ENCODE measurements around the gene SPTBN1.

The SPTBN1 gene

GRCh38 chr2:54549917-54550518 is 93.9 kb downstream of the SPTBN1 start:
- FAIRE-seq (no peak), DNase-seq (ENCODE audit: low spot score) (no peak)

- FAIRE-seq (no peak), DNase-seq (ENCODE audit: low spot score) (no peak)
These were observed 94.4 kb downstream of the SPTBN1 start for GRCh38 chr2:54550547-54550946.

DNA sequence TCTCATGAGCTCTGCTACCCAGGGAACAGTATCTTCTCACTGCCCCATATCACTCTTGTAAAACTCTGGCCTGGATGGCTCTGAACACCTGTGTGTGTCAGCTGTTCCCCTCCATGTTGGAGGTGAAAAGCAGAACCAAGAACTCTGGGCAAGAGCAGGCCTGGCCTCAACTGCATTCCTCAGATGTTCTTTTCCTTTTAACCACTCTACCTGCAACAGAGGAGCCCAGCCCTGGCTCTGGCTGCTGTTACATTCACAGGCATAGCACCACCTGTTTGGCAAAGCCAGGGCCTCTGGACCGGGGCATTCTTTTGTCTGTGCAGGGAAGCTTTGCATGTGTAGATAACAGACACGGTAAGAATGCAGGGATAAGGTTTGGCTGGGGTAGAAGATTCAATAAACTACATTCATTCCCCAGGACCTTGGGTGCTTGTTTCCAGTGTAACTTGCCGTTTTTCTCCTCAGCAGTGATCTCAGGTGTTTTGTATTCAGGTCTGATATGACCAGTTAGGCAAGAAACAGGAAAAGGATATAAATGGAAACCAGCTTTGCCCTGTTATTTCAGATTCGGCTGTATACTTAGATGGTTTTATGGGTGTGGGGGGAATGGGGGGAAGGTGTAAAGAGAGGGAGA is 95.1 kb downstream of the SPTBN1 start:
- no peak for FAIRE-seq

GRCh38 chr2:54553075-54553474 is 96.9 kb downstream of the SPTBN1 start:
- no peak for DNase-seq (ENCODE audit: low spot score)
- no peak for FAIRE-seq

More for the DNA sequence above, 95.1 kb downstream of the SPTBN1 start:
- DNase-seq (ENCODE audit: low spot score), result no peak

- DNase-seq (ENCODE audit: low spot score) (no peak), FAIRE-seq (no peak)
These were observed 97.6 kb downstream of the SPTBN1 start for GRCh38 chr2:54553775-54554174.

DNA sequence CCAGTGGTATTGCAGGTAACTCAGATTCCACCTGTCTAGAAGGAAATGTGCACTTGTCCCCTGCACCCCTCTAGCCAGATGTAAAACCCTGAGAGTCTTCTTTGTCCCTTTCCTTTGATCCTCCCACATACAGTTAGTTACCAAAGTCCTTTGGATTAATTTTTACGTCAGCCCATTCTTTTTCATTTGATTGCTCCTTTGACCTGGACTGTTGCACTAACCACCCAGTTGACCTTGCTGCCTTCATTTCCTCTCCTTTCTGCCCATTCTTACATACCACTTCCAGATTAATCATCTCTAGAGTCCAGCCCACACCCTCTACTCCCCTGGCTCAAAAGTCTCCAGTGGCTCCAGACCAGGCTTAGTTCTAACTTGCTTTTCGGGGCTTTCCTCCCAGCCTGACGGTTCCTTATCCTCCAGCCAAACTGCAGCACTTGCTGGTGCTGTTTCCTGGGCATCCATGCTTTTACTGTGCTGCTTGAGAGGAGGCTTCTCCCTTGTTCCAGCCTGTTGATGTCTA is 99.3 kb downstream of the SPTBN1 start:
- no peak for DNase-seq (ENCODE audit: low spot score)
- FAIRE-seq, result no peak

DNA sequence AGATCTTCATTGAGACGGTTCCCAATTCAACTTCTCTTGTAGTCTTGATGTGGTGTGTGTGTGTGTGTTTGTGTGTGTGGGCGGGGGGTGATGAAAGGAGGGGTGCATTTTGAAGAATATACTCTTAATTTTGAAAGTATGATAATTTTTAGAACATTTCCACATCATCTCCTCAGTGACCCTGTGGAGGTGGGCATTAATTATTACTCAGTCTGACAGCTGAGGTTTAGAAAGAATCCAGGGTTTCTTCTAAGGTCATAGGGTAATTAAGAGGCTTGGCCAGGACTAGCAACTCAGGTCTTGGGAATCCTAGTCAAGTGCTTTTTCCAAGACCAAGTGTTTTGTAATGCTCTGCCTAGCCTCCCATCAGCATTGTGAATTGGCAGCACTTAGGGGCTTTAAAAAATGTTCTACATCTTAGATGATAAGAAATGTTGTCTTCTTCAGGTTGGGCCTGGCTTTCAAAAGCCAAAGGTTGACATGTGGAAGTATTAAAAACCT is 100.5 kb downstream of the SPTBN1 start:
- FAIRE-seq, result no peak

DNA sequence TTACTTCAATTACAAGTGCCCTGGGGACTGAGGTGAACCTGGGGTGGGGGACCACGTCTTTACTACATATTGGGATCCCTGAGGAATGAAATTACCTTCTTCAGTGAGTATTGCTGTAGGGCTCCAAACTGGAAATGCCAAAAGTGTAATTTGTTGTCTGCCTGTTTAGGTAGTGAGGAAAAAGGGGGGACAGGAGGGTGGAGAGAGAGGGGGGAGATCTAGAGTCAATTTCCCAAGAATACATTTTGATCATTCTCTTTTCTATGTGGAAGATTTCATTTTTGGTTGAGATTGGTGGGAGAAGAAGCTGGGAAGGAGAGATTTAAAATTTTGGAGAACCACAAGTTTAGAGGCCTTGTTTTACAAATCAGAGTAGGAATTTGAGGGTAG is 101.1 kb downstream of the SPTBN1 start:
- DNase-seq (ENCODE audit: low spot score) (no peak), FAIRE-seq (no peak)

More for the DNA sequence above, 100.5 kb downstream of the SPTBN1 start:
- no peak for DNase-seq (ENCODE audit: low spot score)

- peak; percentile 72 for DNase-seq (ENCODE audit: low spot score)
- FAIRE-seq, result no peak
These were observed 101.6 kb downstream of the SPTBN1 start for GRCh38 chr2:54557601-54558187.

GRCh38 chr2:54558188-54559005 is 102.3 kb downstream of the SPTBN1 start:
- FAIRE-seq, result no peak
- DNase-seq (ENCODE audit: low spot score), result peak; percentile 75

DNA sequence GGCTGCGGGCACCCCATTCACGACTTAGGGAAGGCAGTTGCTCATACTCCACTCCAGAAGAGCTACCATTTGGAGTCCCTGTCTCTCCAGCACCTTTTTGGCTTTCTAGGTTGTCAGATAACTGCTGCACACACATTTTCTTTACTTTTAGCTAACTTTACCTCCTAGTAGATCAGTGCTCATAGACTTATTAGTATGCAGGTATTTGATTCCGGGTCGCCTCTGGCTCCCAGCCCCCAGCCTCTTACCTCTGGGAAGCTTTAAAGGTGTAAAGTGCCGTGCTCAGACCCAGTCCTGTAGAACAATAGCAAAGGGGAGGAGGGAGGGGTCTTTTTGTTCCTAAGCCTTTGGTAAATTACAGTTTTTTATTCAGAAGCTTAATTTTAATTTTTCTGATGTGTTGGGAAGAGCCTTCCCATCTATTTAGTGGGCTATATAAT is 102.9 kb downstream of the SPTBN1 start:
- FAIRE-seq, result no peak
- no peak for DNase-seq (ENCODE audit: low spot score)

DNA sequence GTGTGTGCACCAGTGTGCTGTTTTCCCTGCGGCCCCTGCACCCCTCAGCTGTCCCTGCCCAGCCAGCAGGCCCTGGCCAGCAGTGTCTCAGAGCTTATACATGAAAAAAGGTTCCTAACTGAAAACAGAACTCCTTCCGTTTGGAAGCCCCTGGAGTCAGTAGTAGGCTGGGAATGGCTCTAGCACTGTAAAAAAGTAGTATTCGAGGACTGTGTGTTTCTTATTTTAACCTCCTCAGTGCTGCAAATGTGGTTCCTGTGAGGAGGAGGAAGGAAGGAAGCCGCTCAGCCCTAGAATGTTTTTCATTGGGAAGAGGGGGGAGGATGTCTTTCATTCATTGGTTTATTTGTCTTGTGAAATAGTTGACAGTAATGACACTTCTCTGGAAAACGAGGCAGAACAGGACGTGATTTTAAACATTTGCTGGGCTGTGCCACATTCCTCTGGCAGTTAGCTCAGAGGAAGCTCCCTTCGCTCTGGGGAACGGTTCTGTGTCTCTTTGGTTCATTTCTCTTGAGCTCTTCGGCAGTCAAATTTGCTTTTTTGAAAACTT is 103.5 kb downstream of the SPTBN1 start:
- peak; percentile 47 for DNase-seq (ENCODE audit: low spot score)
- FAIRE-seq, result no peak

DNA sequence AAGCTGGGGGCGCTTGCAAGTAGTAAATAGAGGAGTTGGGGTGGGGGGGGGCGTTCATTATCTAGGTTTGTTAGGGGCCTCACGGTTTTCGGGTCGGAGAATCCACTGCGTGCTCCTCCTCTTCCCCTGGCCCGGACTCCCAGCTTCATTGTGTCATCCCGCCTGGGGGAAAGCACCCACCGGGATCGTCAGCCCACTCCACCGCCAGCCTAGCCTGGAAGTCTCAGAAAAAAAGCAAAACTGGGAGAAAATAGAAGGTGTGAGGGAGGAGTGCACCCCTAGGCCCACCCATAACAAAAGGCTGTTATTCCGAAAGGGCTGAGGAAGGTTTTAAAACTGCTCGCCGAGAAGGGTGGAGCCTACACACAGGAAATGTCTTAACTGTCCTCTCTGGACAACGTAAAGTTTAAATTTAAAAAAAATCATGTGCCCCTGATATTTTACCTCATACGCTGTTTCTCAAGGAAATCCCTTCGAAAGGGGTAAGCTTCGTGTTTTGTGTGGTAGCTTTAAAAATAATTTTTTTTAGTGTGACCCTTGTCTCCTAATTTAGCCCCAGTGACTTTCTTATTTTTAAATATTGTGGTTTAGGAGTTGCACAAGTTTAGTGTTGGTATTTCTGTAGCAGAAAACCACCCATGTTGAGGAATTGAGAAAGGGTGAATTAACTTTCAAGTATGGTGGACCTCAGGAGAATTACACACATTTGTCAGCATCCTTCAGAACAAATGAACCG is 104.2 kb downstream of the SPTBN1 start:
- FAIRE-seq, result no peak
- DNase-seq (ENCODE audit: low spot score), result peak; percentile 55

DNA sequence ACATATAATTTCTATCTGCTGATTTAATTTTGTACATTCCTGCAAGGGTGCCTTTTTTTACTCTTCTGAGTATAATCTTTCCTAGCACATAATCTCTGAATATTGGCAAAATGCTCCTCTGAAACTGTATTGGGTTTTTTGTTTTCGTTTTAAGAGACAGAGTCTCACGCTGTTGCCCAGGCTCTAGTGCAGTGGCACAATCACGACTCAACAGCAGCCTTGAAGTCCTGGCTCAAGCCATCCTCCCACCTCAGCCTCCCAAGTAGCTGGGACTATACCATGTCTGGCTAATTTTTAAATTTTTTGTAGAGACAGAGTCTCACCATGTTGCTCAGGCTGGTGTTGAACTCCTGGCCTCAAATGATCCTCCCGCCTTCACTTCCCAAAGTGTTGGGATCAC is 104.9 kb downstream of the SPTBN1 start:
- no peak for FAIRE-seq

DNA sequence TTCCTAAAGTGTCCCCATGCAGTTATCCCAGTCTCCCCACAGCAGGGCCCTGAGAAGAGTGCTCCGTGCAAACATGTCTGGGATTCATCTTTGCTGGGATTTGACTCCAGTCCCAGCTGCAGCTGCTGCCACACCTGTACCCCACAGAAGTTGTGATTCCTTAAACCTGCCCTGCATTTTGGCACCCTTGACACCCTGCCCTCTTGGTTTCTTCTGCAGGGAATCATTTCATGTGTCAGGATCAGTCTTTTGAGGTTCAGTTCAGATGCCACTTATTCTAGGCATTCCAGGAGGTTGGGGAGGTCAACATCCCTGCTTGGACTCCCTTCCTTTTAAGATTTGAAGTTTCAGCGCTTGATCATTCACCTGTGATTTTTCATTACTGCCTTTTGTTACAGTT is 108.3 kb downstream of the SPTBN1 start:
- FAIRE-seq, result no peak
- DNase-seq (ENCODE audit: low spot score), result no peak

More for the DNA sequence above, 104.9 kb downstream of the SPTBN1 start:
- no peak for DNase-seq (ENCODE audit: low spot score)

DNA sequence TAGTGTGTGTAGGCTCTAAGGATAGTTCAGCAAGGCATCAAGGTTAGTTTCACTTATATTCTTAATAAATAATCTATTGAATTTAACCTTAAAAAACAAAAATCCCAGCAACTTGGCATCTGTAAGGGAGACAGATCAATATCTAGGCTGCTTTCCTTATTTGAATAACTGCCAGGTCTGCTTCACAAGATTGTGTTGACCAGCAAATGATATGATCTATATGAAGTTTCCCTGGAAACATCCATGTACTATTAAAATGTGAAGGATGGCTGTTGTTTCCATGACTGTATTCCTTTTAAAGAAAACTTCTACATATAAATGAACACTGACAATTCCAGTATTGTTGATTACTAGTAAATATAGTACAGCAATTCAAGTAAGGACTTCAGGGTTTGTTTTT is 109.4 kb downstream of the SPTBN1 start:
- FAIRE-seq (no peak), DNase-seq (ENCODE audit: low spot score) (no peak)

DNA sequence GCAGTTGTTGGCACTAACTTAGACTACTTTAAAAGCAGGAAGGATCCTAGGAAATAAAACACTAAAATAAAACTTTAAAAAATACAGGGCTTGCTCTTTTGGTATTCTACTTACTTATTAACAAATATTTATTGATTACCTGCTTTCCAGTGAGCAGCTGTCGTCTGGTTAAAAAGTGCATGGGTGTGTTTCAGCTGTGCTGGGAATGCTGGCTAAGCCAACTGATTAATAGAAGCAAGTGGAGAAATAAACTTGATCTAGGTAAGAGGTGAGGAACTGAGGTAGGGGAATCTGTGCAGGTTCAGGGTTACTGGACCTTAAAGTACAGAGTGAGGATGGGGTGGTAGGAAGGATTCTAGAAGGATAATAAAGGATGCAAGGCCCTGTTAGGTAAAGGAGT is 110.8 kb downstream of the SPTBN1 start:
- no peak for DNase-seq (ENCODE audit: low spot score)
- no peak for FAIRE-seq

GRCh38 chr2:54568876-54569321 is 112.8 kb downstream of the SPTBN1 start:
- DNase-seq (ENCODE audit: low spot score) (no peak), FAIRE-seq (no peak)

DNA sequence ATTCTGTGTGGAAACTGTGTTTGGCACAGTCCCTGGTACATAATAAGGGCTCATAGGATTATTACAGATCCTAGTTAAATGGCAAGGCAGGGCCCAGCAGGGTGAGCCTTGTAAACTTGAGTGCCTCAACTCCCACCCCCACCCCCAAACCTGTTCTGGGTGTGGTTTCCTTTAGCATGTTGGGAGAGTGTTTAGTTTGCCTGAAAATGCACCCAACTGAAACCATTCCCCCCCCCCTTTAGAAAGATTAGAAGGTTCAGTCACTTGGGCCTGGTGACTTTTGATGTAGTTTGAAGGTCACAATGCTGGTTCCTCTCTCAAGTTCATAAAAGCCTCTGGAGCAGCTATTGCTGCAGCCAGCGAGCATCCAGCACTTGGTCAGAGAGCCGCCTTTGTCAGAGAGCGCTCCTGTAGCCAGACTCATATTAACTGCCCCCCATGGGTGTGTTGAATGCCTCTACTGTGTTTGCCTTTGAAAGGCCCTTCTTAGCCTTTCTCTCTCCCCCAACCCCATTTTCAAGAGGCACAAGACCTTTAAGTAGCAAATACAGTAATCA is 113.7 kb downstream of the SPTBN1 start:
- DNase-seq (ENCODE audit: low spot score), result no peak
- FAIRE-seq, result no peak

- DNase-seq (ENCODE audit: low spot score) (no peak), FAIRE-seq (no peak)
These were observed 114.3 kb downstream of the SPTBN1 start for GRCh38 chr2:54570321-54570855.
